Activated T-cell treated with anti-CD3 and anti-CD28 coated beads, Interleukin-2, amount 50 U/mL, for 1 hour (primary cell): ENCODE results near the gene ABCB8.
"Not testable (repeated sequence)": the region's sequence is repeated elsewhere in the genome, so short reads cannot be mapped to it uniquely, and the experiment has no call there.

ENCODE experiments used
- DNase-seq: peaks from one replicate; pipeline ENCODE4 v3.0.0-alpha.2; 2020

Gene ABCB8

DNA sequence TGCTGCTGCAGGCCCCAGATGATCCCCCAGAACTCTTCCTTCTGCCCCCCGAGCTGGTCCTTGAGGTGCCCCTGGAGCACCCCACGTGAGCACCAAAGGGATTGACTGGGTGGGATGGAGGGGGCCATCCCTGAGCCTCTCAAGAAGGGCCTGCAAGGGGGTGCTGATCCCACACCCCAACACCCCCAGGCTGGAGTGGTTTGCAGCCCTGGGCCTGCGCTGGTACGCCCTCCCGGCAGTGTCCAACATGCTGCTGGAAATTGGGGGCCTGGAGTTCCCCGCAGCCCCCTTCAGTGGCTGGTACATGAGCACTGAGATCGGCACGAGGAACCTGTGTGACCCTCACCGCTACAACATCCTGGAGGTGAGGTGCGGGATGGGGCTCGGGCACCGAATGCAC is 29.2 kb upstream of the ABCB8 start:
- DNase-seq: no peak

DNA sequence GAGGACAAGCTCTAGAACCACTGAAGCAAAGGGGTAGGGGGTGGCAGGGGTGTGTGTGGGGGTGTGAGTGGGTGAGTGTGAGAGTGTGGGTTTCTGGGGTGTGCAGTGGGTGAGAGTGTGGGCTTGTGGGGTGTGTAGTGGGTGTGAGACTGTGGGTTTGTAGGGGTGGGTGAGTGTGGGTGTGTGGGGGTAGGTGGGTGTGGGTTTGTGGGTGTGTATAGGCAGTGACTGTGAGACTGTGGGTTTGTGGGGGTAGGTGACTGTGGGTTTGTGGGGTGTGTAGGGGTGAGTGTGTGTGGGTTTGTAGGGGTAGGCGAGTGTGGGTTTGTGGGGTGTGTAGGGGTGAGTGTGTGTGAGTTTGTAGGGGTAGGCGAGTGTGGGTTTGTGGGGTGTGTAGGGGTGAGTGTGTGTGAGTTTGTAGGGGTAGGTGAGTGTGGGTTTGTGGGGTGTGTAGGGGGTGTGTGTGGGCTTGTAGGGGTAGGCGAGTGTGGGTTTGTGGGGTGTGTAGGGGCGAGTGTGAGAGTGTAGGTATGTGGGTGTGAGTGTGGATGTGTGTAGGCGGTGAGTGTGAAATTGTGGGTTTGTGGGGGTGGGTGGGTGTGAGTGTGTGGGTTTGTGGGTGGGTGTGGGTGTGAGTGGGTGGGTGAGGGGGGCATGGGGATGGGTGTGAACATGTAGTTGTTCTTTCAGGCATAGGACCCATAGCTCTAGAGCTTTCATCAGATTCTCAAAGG is 28.6 kb upstream of the ABCB8 start:
- DNase-seq: no peak

DNA sequence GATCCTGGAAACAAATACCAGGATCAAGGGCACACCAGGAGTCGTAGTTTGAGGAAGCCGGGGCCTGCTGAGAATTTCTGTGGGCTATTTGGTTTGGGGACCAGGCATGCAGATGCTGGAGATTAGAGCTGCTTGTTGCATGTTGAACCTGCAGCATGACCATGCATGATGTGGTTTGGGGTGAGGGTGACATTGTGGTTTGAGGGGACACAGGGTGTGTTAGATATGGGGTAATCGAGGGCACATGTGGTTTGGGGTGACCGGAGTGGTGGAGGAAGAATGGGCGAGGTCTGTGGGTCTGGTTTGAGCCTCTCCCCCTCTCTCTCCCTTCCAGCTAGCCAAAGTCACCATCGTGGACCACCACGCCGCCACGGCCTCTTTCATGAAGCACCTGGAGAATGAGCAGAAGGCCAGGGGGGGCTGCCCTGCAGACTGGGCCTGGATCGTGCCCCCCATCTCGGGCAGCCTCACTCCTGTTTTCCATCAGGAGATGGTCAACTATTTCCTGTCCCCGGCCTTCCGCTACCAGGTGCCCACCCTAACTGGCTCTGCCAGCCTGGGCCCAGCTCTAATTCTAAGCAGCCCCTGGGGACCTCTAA is 27.3 kb upstream of the ABCB8 start:
- DNase-seq: no peak

DNA sequence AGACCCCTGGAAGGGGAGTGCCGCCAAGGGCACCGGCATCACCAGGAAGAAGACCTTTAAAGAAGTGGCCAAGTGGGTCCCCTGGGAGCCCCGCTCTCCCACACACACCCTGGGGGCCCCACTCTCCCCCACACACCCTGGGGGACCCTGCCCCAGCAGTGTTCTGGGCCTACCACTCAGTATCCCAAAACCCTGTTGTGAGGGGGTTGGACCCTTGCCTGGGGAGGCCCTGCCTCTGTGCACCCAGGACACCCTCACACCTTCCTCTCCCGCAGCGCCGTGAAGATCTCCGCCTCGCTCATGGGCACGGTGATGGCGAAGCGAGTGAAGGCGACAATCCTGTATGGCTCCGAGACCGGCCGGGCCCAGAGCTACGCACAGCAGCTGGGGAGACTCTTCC is 26.7 kb upstream of the ABCB8 start:
- DNase-seq: no peak

DNA sequence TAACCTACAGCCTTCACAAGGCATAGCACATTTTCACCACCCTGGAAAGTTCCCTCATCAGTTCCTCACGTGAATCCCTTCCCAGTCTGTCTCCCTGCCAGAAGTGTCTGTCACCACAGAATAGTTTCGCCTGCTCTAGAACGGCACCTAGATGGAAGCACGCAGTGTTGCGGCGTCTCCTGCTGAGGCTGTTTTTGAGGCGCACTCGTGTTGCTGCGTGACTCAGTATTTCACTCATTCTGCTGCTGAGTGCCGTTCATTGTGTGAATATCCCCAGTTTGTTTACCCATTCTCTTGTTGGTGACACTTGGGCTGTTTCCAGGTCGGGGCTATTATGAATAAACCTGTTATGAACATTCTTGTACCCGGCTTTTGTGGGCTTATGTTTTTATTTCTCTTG is 24.7 kb upstream of the ABCB8 start:
- no peak for DNase-seq

DNA sequence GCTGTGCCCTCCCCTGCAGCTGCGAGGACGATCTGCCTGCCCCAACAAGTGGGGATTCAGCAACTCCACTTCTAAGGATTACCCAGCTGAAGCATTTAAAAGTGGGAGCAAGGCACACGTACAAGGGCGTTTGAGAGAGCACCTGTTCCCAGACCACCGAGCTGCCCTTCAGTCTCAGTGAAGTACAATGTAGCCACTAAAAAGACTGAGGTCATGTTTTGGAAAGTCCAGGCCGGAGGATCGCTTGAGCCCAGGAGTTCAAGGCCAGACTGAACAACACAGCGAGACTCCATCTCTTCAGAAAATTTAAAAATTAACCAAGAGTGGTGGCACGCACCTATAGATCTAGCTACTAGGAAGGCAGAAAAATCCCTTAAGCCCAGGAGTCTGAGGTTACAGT is 22.7 kb upstream of the ABCB8 start:
- no peak for DNase-seq

DNA sequence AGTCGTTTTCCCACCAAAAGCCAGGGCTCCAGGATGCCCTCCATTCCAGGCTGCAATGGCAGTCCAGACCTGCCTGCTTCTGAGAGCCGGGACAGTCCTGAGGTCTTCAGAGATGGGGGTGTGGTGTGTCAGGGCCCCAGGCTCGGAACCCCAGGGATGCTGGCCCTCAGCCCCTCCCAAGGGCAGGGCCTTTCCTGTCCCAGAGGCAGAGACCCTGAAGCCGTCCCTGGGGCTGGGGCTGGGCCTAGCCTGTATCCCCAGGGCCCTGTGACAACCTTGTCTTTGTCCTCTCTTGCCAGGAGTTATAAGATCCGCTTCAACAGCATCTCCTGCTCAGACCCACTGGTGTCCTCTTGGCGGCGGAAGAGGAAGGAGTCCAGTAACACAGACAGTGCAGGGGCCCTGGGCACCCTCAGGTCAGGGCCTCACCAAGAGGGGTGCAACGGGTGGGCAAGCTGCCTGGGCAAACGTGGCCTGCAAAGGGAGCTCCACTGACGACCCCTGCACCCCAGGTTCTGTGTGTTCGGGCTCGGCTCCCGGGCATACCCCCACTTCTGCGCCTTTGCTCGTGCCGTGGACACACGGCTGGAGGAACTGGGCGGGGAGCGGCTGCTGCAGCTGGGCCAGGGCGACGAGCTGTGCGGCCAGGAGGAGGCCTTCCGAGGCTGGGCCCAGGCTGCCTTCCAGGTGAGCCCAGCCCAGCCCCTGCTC is 21.5 kb upstream of the ABCB8 start:
- DNase-seq: no peak

DNA sequence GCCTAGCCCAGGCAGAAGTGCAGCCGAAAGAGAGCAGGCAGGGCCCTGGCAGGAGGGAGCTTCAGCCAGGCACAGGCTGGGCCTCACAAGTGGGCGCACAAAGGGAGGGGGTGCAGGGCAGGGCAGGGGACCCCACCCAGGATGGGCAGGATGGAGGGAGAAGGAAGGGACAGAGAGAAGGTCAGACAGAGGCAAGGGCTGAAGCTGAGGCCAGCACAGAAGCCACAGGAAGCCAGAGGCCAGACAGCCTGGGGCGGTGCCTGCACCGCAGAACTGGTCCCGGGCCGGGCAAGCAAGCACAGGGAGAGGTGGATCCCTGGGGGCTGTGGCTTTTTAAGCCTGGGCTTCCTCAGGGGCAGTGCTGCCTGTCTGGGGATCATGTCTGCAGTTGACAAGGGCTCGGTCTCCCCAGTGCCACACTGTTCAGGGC is 20.8 kb upstream of the ABCB8 start:
- no peak for DNase-seq

DNA sequence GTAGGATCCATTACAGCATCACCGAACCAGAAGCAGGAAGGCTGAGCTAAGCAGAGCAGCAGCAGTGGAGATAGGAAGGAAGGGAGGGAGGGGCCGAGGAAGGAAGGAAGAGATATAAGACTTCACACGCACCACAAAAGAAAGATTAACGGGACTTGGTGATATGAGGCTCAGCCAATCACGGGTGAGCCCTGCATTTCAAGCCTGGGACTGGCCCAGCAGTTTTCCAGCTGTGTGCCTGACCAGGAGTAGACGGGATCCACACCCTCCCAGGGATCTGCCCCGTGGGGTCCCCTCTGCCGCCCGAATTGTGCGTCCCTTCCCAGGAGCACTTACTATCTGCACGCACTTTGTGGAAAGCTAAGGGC is 20.1 kb upstream of the ABCB8 start:
- DNase-seq: no peak

DNA sequence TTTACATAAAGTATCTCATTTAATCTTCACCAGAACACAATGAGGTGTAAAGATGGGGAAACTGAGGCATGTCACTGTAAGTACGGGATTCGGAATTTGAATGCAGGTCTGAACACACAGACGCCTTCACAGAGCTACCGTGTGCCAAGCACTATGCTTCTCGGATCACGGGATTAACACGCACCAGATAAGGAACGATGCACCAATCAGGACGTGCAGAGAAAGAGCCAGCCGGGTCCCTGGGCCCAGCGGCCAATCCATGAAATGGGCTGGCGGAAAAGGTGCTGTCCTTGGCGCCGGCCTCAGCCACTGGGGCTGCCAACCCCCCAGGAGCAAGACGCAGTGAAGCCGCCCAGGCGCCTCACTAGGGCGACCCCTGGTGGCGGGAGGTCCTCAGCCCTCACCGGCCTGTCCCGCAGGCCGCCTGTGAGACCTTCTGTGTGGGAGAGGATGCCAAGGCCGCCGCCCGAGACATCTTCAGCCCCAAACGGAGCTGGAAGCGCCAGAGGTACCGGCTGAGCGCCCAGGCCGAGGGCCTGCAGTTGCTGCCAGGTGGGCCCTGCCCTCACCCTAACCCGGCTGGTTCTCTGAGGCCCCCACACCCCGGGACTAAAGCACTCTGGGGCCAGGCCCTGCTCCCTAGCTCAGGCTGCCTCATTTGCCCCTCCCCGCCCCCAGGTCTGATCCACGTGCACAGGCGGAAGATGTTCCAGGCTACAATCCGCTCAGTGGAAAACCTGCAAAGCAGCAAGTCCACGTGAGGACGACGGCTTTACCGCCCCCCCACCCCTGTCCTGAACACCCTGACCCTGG is 19.5 kb upstream of the ABCB8 start:
- peak; percentile 83 for DNase-seq

DNA sequence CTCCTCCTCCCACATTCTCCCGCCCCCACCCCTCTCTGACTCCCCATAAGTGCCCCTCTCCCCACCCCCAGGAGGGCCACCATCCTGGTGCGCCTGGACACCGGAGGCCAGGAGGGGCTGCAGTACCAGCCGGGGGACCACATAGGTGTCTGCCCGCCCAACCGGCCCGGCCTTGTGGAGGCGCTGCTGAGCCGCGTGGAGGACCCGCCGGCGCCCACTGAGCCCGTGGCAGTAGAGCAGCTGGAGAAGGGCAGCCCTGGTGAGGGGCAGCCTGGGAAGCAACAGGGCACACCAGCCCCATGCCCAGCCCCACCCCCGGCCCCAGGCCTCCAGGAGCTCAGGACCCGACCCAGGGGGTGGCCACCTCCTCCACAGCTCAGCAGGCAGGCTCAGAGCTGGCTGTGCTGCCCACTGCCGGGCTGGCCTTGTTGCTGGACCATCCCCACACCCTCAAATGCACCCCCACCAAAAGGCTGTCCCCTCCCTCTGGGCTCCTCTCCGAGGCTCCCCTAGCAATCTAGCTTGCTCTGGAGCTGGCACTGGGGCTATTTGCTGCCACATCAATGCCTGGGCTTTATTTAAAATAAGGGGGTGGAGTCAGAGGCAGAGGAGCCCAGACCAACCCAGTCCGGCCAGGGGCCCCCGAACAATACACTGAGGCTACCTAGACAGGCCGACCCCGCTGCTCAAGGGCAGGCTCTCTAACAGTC is 18.8 kb upstream of the ABCB8 start:
- no peak for DNase-seq

DNA sequence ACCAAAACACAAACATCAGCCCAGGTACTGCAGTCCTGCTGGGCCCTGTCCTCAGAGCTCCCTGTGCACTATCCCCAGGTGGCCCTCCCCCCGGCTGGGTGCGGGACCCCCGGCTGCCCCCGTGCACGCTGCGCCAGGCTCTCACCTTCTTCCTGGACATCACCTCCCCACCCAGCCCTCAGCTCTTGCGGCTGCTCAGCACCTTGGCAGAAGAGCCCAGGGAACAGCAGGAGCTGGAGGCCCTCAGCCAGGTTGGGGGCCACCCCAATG is 18.3 kb upstream of the ABCB8 start:
- DNase-seq: no peak

DNA sequence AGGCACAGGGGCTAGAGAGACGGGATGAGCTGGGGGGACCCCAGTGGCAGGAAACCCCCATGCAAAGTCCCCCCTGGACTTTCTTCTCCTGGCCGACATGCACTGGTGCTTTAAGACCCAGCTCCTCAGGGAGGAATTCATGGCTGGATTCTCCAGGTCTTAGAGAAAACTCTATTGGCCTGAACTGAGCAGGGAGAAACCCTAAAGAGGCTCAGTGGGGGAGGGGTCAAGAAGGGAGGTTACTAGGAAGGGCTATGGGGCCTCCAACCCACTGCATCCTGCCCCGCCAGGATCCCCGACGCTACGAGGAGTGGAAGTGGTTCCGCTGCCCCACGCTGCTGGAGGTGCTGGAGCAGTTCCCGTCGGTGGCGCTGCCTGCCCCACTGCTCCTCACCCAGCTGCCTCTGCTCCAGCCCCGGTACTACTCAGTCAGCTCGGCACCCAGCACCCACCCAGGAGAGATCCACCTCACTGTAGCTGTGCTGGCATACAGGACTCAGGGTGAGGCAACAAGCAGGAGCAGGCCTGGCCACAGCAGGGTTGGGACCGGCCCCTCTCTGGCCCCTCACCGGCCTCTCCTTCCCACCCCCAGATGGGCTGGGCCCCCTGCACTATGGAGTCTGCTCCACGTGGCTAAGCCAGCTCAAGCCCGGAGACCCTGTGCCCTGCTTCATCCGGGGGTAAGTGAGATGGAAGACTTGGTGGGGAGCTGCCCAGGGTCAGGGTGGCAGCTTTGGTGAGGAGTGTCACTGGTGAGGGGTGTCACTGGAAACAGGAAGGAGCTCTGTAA is 17.7 kb upstream of the ABCB8 start:
- DNase-seq: no peak

DNA sequence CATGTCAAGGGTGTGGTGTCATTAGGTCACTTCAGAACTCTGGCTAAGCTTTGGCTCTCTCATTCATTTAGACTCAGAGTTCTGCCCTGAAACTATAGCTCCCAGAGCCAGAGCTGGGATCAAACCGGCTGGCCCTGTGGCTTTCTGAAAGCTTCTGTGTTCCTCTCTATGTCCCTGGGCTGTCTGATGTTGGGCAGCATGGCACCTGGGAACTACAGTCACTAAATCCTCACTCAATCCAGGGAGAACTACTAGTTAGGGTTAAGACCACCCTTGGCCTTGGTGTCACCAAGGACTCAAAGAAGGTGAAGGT is 17.2 kb upstream of the ABCB8 start:
- no peak for DNase-seq

DNA sequence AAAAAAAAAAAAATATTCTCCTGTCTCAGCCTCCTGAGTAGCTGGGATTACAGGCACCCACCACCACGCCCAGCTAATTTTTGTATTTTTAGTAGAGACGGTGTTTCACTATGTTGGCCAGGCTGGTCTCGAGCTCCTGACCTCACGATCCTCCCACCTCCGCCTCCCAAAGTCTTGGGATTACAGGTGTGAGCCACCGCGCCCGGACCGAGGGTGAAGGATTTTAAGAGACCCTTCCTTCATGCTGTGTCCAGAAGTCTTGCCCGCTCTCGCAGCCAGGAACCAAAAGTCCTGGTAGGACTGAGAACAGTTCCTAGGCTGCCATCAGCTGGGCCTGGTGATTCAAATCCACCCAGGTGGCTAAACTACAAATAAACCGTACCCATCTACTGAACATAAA is 16.6 kb upstream of the ABCB8 start:
- DNase-seq: not testable (repeated sequence)

DNA sequence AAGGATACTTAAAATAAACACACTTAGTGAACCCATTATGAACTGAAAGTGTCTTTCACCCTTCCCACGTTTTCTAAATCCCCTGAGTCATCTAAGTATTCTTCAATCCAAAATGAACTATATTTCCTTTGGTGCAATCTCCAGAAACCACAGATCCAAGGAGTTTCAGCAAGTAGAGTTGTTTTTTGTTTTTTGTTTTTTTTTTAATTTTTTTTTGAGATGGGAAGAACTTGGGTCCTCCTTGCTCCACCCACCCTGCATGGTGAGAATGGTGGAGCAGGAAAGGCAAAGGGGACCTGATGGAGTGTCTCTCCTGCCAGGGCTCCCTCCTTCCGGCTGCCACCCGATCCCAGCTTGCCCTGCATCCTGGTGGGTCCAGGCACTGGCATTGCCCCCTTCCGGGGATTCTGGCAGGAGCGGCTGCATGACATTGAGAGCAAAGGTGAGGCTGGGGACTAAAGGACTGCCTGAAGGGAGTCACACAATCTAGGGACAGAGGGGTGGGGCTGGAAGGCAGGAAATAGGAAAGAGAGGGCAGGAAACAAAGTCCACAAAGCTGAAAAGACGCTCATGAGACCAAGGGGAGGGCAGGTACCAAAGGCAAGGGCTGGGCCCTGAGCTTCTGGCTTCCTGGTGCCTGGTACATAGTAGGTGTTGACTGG is 16.1 kb upstream of the ABCB8 start:
- no peak for DNase-seq

DNA sequence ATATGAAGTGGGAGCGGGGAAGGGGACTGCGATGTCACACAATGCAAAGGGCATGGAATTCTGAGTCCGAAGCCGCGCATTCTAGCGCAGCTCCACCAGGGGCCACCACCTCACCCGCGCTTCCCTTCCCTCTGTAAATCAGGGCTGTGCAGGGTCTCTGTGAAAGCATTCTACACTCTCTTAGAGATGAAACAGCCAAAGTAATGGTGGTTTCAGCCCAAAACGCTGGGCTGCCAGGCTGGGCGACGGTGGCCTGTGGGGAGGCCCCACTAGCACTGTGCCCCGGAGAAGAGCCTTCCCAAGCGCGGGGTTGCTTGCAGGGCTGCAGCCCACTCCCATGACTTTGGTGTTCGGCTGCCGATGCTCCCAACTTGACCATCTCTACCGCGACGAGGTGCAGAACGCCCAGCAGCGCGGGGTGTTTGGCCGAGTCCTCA is 15.3 kb upstream of the ABCB8 start:
- no peak for DNase-seq

DNA sequence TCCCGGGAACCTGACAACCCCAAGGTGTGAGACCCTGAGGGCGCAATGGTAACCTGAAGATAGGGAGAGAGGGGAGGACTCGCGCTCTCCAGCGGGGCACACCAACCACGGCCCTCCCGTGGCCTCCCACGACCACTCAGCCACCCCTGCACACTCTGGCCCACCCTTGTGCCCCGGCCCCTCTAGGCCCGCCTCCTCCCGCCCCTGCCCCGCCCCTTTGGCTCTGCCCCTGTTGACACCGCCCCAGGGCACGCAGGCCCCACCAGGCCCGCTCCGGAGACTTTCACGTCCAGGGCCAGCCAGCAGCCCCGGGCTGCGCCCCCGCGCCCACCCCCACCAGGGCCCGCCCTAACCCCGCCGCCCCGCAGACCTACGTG is 14.9 kb upstream of the ABCB8 start:
- DNase-seq: no peak

DNA sequence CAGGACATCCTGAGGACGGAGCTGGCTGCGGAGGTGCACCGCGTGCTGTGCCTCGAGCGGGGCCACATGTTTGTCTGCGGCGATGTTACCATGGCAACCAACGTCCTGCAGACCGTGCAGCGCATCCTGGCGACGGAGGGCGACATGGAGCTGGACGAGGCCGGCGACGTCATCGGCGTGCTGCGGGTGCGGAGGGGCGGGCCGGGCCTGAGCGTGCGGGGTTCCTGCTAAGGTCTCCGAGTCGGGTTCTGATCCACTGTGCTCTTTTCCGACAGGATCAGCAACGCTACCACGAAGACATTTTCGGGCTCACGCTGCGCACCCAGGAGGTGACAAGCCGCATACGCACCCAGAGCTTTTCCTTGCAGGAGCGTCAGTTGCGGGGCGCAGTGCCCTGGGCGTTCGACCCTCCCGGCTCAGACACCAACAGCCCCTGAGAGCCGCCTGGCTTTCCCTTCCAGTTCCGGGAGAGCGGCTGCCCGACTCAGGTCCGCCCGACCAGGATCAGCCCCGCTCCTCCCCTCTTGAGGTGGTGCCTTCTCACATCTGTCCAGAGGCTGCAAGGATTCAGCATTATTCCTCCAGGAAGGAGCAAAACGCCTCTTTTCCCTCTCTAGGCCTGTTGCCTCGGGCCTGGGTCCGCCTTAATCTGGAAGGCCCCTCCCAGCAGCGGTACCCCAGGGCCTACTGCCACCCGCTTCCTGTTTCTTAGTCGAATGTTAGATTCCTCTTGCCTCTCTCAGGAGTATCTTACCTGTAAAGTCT is 14.3 kb upstream of the ABCB8 start:
- peak; percentile 86 for DNase-seq

DNA sequence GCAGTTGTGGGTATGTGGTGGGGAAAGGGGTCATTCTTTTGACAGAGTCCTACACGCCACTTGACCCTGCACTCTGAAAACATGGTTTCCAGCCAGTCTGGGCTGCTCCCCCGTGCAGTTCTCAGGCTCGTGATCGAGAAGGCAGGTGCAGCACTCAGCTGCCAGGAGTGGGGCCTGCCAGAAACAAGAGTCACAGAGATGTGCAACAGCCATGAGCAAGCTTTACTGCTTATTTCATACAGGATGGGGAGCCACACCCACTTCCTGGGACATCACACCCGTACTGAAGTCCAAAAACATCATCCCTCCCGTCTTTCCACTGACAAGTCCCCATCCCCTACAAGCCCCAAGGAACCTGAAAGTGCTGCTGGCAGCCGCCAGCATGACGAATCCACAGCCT is 13.3 kb upstream of the ABCB8 start:
- DNase-seq: no peak

DNA sequence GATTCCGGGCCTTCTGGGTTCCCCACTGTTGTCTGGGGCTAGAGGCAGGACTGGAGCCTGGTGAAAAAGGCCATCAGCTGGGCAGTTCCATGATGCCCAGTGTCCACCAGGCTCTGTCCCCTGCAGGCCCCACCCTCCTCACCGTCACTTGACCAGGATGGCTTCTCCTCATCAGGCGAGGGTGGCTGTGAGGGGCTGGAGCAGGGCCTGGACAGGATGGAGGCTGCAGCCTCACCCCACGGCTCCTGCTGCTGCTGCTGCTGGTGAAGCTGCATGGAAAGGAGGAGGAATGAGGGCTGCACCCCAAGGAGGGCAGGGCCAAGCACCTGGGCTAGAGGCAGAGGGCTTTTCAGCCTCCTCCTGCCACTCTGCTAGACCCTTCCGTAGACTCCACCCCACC is 12.3 kb upstream of the ABCB8 start:
- DNase-seq: no peak
